Gastroesophageal sphincter (tissue), 3 donors: ENCODE results near the gene TXNDC11.

ENCODE experiments used
- POLR2A ChIP-seq, 2 donors: fragments of 450-650 bp; IDR thresholded peaks; one replicate each; pipeline ENCODE4 v1.6.1; 2017; ENCODE audit warnings: antibody characterized with exemption in 2 of 2, mild to moderate bottlenecking in 2 of 2, moderate library complexity in 1 of 2
- POLR2AphosphoS5 ChIP-seq: sonication (generic); formaldehyde crosslinking; IDR thresholded peaks from one replicate; pipeline ENCODE4 v1.6.1; 2017; ENCODE audit warnings: antibody characterized with exemption
- TF ChIP-seq, protein P1 (sequence below), 4 experiments: fragments of 200-600 bp in 2 of 4; fragments of 450-650 bp in 2 of 4; sonication (generic) in 1 of 4; IDR thresholded peaks; one replicate each; pipeline ENCODE4 v1.5.1; 2017 to 2019; ENCODE audit warnings: antibody characterized with exemption in 4 of 4, mild to moderate bottlenecking in 2 of 4, moderate library complexity in 2 of 4

- TF ChIP-seq POLR2A (IDR thresholded peaks at IDR 0.05), result no peak
- TF ChIP-seq, protein P1, sequence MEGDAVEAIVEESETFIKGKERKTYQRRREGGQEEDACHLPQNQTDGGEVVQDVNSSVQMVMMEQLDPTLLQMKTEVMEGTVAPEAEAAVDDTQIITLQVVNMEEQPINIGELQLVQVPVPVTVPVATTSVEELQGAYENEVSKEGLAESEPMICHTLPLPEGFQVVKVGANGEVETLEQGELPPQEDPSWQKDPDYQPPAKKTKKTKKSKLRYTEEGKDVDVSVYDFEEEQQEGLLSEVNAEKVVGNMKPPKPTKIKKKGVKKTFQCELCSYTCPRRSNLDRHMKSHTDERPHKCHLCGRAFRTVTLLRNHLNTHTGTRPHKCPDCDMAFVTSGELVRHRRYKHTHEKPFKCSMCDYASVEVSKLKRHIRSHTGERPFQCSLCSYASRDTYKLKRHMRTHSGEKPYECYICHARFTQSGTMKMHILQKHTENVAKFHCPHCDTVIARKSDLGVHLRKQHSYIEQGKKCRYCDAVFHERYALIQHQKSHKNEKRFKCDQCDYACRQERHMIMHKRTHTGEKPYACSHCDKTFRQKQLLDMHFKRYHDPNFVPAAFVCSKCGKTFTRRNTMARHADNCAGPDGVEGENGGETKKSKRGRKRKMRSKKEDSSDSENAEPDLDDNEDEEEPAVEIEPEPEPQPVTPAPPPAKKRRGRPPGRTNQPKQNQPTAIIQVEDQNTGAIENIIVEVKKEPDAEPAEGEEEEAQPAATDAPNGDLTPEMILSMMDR (IDR thresholded peaks at IDR 0.05), result no peak
- TF ChIP-seq POLR2AphosphoS5, result no peak
Observed at GRCh38 chr16:11734653-11735043, 8.0 kb downstream of the TXNDC11 start.
